Hepatocyte (in vitro differentiated cells): Measurements from ENCODE around the gene DMD. TPM values are rescaled to one million over a fixed set of nuclear protein-coding genes. Genes with fewer than 3 reads are reported as not detected.

Experiments used
- DNase-seq: peaks from one replicate; pipeline ENCODE4 v3.0.0-alpha.2; 2016; ENCODE audit warnings: low spot score
- H2AFZ ChIP-seq: fragments of 200-600 bp; sonication (generic); 2 replicates; pipeline ENCODE4 v1.6.0; 2016; ENCODE audit warnings: antibody characterized with exemption, mild to moderate bottlenecking
- H3K27ac ChIP-seq: fragments of 200-600 bp; sonication (generic); 2 replicates; pipeline ENCODE4 v1.5.1; 2016; ENCODE audit warnings: mild to moderate bottlenecking
- H3K27me3 ChIP-seq: fragments of 200-600 bp; sonication (generic); 2 replicates; pipeline ENCODE4 v1.6.1; 2016
- H3K36me3 ChIP-seq: fragments of 200-600 bp; sonication (generic); replicated peaks from 2 replicates; pipeline ENCODE4 v1.5.1; 2016; ENCODE audit warnings: low read depth; ENCODE audit not compliant: insufficient read depth
- H3K4me1 ChIP-seq: fragments of 200-600 bp; sonication (generic); 2 replicates; pipeline ENCODE4 v1.5.1; 2016; ENCODE audit warnings: mild to moderate bottlenecking, moderate library complexity; ENCODE audit not compliant: insufficient read depth
- H3K4me2 ChIP-seq: fragments of 200-600 bp; sonication (generic); 2 replicates; pipeline ENCODE4 v1.6.0; 2016
- H3K4me3 ChIP-seq: fragments of 200-600 bp; sonication (generic); 2 replicates; pipeline ENCODE4 v1.5.1; 2016; ENCODE audit warnings: mild to moderate bottlenecking
- H3K79me2 ChIP-seq: fragments of 200-600 bp; sonication (generic); 2 replicates; pipeline ENCODE4 v1.6.0; 2017; ENCODE audit warnings: mild to moderate bottlenecking
- H3K9me2 ChIP-seq: fragments of 200-600 bp; sonication (generic); replicated peaks from 2 replicates; pipeline ENCODE4 v1.6.0; 2017; ENCODE audit warnings: mild to moderate bottlenecking; ENCODE audit not compliant: insufficient read depth
- H3K9me3 ChIP-seq: fragments of 200-600 bp; sonication (generic); 2 replicates; pipeline ENCODE4 v1.5.1; 2016; ENCODE audit warnings: low read depth, mild to moderate bottlenecking
- H4K20me1 ChIP-seq: fragments of 200-600 bp; sonication (generic); 2 replicates; pipeline ENCODE4 v1.6.0; 2016; ENCODE audit warnings: mild to moderate bottlenecking; ENCODE audit not compliant: insufficient read depth, poor library complexity, severe bottlenecking
- EZH2 ChIP-seq: fragments of 200-600 bp; sonication (generic); IDR thresholded peaks from 2 replicates; pipeline ENCODE4 v1.6.1; 2016; ENCODE audit warnings: antibody characterized with exemption, mild to moderate bottlenecking, borderline replicate concordance
- EZH2phosphoT487 ChIP-seq: fragments of 200-600 bp; sonication (generic); IDR thresholded peaks from one replicate; pipeline ENCODE4 v1.6.1; 2018; ENCODE audit warnings: antibody characterized with exemption, mild to moderate bottlenecking, low read depth, moderate library complexity; ENCODE audit not compliant: unreplicated experiment, severe bottlenecking
- WGBS: methylation state at CpG from one replicate; pipeline ENCODE4 v1.1.6; 2016; ENCODE audit warnings: low lambda C conversion rate; ENCODE audit errors: missing lambda C conversion rate; 5-methylcytosine and 5-hydroxymethylcytosine counted together
- polyA plus RNA-seq: library from polyadenylated mRNA; unstranded; fragments of >200 nt; fragmentation: Nextera tagmentation; extraction: Ambion mirVana; gene quantifications from 2 replicates; pipeline ENCODE4 v1.2.1, GENCODE V29; 2016
- total RNA-seq: library from RNA; depleted of rRNA; stranded (reverse); fragments of >200 nt; gene quantifications from 2 replicates; pipeline ENCODE4 v1.2.3, GENCODE V29; 2014
- TF ChIP-seq, protein P1 (sequence below): fragments of 200-600 bp; sonication (generic); IDR thresholded peaks from 2 replicates; pipeline ENCODE4 v1.5.1; 2016; ENCODE audit warnings: antibody characterized with exemption, mild to moderate bottlenecking; ENCODE audit not compliant: poor library complexity

The DMD gene
- total and polyA plus RNA-seq, 2 experiments from 2014 or later, result 14.2 to 27.8 TPM

DNA sequence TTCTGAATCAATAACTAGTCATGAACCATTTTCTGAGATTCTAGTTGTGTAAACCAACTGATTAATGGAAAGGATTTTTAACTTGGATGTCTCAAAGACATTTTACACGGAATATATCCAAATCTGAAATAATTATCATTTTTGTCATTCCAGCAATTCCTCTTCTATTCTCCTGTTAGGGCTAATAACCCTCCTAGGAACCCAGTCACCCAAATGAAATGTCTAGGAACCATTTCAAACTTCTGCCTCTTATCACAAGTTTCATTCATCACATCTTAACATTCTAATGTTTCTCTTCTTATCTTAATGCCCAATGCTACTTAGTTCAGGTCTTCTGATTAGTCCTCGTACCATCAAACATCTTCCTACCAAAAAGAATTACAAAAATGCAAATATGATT is 639.8 kb downstream of the DMD start:
- WGBS, result 60% methylated on average over 2 of the region's 2 CpGs
- DNase-seq, result no peak

DNA sequence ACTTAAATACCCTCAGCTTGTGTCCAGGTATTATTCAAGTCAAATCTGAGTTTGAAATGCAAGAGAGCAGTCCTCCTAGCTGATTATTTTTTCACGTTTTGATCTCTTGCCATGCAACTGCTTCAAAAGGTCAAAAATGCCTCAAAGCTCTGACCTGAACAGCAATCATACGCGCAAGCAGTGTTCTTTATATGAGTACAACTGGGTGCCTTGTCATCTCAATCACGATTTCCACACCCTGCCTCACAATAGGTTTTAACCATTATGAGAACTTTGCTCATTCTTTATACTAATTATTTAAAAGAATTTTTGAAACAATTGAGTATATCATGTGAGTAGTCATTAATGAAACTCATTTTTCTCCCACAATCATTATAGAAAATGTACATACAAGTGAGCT is 649.1 kb downstream of the DMD start:
- Histone ChIP-seq H2AFZ (no peak overlapping the region), H3K36me3 (no peaks in the 10 kb centered on the region), H3K9me3 (no peaks in the 10 kb centered on the region), H3K27ac (no peak overlapping the region), H3K27me3 (no peaks in the 10 kb centered on the region), H3K4me2 (no peak overlapping the region), H3K4me3 (no peak overlapping the region), H3K79me2 (no peaks in the 10 kb centered on the region), H3K9me2 (no peaks in the 10 kb centered on the region), H3K4me1 (no peaks in the 10 kb centered on the region), H4K20me1 (no peaks in the 10 kb centered on the region)
- TF ChIP-seq, protein P1, sequence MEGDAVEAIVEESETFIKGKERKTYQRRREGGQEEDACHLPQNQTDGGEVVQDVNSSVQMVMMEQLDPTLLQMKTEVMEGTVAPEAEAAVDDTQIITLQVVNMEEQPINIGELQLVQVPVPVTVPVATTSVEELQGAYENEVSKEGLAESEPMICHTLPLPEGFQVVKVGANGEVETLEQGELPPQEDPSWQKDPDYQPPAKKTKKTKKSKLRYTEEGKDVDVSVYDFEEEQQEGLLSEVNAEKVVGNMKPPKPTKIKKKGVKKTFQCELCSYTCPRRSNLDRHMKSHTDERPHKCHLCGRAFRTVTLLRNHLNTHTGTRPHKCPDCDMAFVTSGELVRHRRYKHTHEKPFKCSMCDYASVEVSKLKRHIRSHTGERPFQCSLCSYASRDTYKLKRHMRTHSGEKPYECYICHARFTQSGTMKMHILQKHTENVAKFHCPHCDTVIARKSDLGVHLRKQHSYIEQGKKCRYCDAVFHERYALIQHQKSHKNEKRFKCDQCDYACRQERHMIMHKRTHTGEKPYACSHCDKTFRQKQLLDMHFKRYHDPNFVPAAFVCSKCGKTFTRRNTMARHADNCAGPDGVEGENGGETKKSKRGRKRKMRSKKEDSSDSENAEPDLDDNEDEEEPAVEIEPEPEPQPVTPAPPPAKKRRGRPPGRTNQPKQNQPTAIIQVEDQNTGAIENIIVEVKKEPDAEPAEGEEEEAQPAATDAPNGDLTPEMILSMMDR, result no peak
- TF ChIP-seq EZH2 (no peak), EZH2phosphoT487 (no peak)
- 77% methylated on average over 4 of the region's 4 CpGs for WGBS
- DNase-seq, result no peak

More for the DNA sequence above, 639.8 kb downstream of the DMD start:
- Histone ChIP-seq H3K4me2 (no peak overlapping the region), H3K9me3 (no peaks in the 10 kb centered on the region), H3K36me3 (no peaks in the 10 kb centered on the region), H3K9me2 (no peaks in the 10 kb centered on the region), H3K27me3 (no peaks in the 10 kb centered on the region), H3K4me3 (no peak overlapping the region), H3K79me2 (no peaks in the 10 kb centered on the region), H2AFZ (no peak overlapping the region), H3K27ac (no peak overlapping the region), H3K4me1 (no peaks in the 10 kb centered on the region), H4K20me1 (no peaks in the 10 kb centered on the region)
- no peak for TF ChIP-seq EZH2phosphoT487
- TF ChIP-seq, protein P1, result no peak
- no peak for TF ChIP-seq EZH2

DNA sequence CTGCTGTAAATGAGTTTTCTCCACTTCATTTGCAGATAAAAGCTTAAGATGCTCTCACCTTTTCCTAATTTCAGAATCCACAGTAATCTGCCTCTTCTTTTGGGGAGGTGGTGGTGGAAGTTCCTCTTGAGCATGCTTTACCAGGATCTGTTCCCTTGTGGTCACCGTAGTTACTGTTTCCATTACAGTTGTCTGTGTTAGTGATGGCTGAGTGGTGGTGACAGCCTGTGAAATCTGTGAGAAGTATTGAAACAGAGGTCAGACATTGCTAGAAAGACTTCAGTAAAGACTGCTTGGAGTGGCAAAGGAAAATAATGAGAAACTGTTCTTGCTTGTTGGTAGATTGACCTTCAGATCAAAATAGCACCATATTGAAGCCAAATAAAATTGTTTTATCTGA is 666.2 kb downstream of the DMD start:
- Histone ChIP-seq H3K79me2 (no peaks in the 10 kb centered on the region), H3K9me3 (no peaks in the 10 kb centered on the region), H3K9me2 (no peaks in the 10 kb centered on the region), H4K20me1 (no peaks in the 10 kb centered on the region), H3K36me3 (no peaks in the 10 kb centered on the region), H3K4me1 (no peaks in the 10 kb centered on the region), H2AFZ (no peak overlapping the region), H3K4me3 (no peak overlapping the region), H3K27ac (no peak overlapping the region), H3K4me2 (no peak overlapping the region), H3K27me3 (no peaks in the 10 kb centered on the region)
- WGBS, result 74% methylated on average over 1 of the region's 1 CpG
- no peak for TF ChIP-seq EZH2phosphoT487
- TF ChIP-seq EZH2, result no peak
- TF ChIP-seq, protein P1, result no peak
- DNase-seq, result no peak

DNA sequence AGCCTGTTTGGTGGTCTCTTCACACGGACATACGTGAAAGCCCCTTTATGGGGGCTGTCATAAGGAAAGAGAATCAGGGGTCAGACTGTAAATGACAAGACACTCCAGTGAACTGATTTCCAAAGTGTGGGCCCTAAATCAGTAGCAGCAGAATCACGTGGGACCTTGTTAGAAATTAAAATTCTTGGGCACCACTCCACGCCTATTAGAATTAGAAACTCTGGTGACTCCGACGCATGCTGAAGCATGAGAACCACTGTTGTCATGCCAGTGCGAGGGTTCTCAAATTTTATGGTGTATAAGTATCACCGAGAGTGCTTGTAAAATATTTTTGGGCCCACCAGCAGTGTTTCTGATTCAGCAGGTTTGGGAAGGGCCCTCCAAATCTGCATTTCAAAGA is 672.8 kb downstream of the DMD start:
- H3K36me3 ChIP-seq, result no peaks in the 10 kb centered on the region
- 80% methylated on average over 8 of the region's 8 CpGs for WGBS
- no peak overlapping the region for H2AFZ ChIP-seq
- no peaks in the 10 kb centered on the region for H3K27me3 ChIP-seq
- H3K79me2 ChIP-seq, result no peaks in the 10 kb centered on the region
- H3K27ac ChIP-seq, result no peak overlapping the region
- TF ChIP-seq EZH2phosphoT487 (no peak), EZH2 (no peak)
- TF ChIP-seq, protein P1, result no peak
- no peaks in the 10 kb centered on the region for H3K9me2 ChIP-seq
- H3K9me3 ChIP-seq, result no peaks in the 10 kb centered on the region
- no peaks in the 10 kb centered on the region for H4K20me1 ChIP-seq
- no peak overlapping the region for H3K4me3 ChIP-seq
- no peak overlapping the region for H3K4me2 ChIP-seq
- no peaks in the 10 kb centered on the region for H3K4me1 ChIP-seq
- DNase-seq, result no peak
